Astrocyte of the hippocampus (primary cell): ENCODE measurements around the gene GATD1.

Experiments
- DNase-seq: peaks from one replicate; pipeline ENCODE4 v3.0.0; 2011; ENCODE audit warnings: low read depth, low spot score

GATD1 gene

DNA sequence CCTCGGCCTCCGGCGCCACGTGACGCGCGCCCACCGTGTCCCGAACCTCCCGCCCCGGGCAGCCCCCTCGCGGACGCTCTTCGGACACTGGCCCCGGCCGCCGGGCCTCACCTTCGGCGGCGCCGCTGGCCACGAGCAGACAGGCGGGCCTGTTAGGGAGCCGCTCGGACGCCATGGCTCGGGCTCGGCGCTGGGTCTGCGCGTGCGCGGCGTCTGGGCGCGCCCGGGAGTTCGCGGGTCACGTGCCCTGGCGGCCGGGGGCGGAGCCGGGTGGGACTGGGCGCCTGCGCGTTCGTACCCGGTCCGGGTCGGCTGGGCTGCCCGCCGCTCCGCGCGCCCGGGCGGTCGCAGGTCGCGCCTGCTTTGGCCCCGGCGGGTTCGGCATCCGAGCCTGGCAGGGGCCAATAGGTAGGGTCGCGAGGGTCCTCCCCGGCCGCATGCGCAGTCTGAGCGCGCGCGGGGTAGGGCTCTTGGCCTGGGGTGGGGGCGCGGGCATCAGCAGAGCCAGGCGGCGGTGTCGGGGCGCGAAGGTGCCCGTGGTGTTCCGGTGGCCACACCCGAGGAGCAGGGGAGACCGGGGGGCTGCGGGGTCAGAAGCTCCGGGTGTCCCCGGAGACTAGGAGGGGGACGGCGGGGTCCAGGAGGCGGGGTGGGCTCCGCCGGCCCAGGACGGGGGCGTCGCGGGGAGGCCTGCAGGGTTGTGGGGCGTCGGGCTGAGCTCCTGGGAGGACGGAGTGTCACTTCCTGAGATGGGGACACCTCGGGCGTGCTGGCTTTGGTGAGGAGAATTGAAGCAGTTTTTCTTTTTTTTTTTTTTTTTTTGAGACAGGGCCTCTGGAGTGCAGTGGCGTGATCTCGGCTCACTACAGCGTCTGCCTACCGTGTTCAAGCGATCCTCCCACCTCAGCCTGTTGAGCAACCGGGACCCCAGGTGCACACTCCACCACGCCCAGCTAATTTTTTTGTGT, at the start of gene GATD1:
Gene GATD1, minus strand, starts transcription at position 200 of the 968 bp plus-strand sequence. Its CDS starts 25 bp downstream, at position 175.
- peak; percentile 97 for DNase-seq

GRCh38 chr11:826836-827145, 49.5 kb upstream of the GATD1 start:
- DNase-seq = no peak

DNA sequence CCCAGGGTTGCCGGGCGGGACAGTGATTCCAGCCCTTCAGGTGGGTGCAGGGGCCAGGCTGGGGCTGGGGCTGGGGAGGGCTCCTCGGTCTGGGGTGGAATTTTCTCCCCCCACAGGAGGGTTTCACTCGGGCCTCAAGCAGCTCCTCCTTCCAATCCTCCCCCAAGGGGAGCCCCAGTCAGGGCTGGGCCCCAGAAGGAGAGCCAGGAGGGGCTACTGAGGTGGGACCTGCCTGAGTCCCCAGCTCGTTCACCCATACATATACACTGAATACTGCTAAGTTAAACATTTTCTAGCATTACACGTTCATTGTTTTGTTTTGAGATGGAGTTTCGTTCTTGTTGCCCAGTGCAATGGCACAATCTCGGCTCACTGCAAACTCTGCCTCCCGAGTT, 48.9 kb upstream of the GATD1 start:
- no peak for DNase-seq

DNA sequence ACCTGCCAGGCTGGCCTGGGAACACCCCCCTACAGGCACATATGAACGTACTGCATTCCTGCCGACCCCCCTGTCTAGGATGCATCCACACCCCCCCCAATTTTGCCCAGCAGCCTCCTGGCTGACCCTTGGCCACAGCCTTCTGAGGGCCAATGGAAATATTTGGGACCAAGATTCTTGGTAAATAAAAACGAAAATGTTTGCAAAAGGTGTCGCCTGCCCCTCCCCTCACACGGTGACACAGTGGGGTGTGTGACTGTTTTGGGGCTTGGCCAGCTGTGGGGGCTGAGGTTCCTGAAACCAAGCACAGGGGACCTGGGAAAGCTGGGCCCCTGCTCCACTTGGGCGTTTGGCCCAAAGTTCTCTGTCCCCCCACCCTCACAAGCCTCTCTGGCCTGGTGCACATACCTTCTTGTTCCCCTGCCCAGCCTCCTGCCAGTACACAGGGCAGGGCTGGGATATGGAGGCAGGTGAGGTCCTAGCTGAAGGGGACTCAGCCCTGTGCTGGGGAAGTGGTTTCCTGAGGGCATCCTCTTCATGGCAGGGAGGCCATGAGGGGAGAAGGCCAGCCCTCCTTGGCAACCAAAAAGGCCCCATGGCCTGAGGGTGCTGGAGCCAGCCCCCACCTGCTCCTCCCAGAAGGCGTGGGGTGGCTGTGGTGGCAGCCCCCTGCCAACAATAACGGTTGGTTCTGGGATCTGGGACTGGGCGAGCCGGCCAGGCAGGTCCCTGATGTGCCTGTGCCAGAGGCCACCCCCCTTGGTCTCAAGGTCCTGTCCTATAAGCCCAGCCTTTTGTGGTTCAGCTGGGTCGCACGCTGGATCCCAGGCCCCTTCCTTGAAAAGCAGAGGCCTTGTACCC, 48.3 kb upstream of the GATD1 start:
- no peak for DNase-seq

GRCh38 chr11:824942-825341, 47.7 kb upstream of the GATD1 start:
- no peak for DNase-seq

GRCh38 chr11:824292-824880, 47.1 kb upstream of the GATD1 start:
- no peak for DNase-seq

GRCh38 chr11:823441-824291, 46.4 kb upstream of the GATD1 start:
- no peak for DNase-seq

DNA sequence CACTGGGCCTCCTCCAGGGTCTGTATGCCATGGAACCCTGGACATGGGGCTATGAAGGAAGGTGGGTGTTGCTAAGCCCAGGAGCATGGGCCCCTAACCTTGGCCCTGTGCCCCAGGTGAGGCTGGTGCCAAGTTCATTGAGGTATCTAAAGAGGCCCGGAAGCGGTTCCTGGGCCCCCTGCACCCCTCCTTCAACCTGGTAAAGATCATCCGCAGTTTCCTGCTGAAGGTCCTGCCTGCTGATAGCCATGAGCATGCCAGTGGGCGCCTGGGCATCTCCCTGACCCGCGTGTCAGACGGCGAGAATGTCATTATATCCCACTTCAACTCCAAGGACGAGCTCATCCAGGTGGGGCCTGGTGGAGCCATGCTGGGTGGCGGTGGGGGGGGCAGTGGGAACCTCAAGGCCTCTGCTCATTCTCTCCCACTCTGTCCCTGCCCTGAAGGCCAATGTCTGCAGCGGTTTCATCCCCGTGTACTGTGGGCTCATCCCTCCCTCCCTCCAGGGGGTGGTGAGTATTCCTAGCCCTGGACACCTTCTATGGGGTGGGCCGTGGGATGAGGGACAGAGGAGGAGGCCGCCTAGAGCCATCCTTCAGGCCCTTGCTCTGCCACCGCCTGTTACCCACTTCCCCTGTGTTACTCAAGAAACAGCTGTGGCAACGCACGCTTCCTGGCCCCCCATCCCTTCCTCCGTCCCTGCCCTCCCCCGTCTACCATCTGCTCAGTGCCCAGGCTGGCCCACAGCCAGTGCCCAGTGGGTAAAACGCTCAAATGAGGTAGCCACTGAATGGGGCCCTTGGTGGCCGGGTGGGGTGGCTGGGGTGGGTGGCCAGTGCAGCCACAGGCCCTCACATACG, 44.5 kb upstream of the GATD1 start:
- no peak for DNase-seq

GRCh38 chr11:820655-821511, 43.6 kb upstream of the GATD1 start:
- DNase-seq = peak; percentile 82

- peak; percentile 80 for DNase-seq
Observed at GRCh38 chr11:819943-820649, 42.8 kb upstream of the GATD1 start.

- DNase-seq = peak; percentile 95
Observed at GRCh38 chr11:819129-819931, 42.0 kb upstream of the GATD1 start.

GRCh38 chr11:818396-819128, 41.3 kb upstream of the GATD1 start, which contains the start of gene PNPLA2:
PNPLA2 (plus strand) TSS chr11:818914; CDS start chr11:819719, 805 bp downstream.
- DNase-seq = no peak

GRCh38 chr11:816433-816779, 39.1 kb upstream of the GATD1 start:
- no peak for DNase-seq

DNA sequence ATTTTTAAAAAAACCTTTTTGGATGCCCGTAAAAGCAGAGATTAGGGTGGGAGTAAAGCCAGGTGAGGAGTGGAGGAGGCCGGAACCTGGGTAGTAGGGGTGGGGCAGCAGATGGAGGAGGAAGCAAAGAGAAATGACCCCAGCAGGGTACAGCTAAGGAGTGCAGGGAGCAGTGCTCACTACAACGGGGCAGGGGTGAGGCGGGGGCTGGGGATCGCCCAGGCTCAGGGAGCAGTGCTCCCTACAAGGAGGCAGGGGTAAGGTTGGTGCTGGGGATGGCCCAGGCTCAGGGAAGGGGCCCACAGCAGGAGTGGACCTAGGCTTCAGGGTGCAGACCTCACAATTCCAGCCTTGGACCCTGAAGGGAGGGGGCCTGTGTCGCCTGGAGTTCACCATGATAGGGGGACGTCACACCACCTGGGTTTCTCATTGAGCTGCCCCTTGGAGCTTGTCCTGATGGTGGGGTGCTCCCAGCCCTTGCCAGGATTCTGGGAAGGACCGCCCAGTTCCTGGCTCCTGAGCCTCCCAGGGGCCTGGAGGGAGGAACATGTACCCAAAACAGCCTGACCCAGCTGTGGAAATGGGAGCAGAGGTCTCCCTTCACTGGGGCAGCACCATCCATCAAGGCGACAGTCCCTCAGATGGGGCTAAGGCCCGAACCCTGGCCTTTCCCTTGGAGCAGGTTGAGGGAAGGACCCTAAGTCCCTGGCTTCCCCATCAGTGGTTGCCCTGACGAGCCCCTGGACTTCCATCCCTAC, 38.6 kb upstream of the GATD1 start:
- no peak for DNase-seq

DNA sequence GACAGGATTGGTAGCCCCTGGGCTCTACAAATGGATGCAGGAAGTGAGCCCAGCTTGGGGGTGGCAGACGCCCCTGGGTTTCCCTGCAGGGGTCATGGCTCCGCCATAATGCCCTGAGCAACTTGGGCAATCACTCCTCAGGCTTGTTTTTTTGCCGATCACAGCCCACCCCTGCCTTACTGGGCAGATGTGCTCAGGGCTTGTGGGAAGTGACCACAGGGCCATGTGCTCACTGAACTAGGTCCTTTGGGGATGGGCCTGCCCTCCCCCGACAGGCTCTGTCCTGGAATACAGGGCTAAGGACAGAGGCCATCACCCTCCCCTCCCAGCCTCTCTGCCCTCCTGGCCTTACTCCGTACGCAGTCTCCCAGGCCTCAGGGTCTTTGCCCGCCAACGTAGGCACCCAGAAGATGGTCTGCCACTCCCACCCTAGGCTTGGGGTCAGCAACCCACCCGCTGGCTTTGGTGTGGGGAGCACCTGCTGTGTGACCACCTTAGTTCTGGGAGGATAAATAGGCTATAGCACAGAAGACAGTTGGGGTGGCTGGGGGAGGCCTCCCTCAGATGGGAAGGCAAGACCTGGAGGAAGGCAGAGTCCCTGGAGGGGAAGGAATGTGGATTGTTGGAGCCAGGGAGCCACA, 36.3 kb upstream of the GATD1 start:
- no peak for DNase-seq

DNA sequence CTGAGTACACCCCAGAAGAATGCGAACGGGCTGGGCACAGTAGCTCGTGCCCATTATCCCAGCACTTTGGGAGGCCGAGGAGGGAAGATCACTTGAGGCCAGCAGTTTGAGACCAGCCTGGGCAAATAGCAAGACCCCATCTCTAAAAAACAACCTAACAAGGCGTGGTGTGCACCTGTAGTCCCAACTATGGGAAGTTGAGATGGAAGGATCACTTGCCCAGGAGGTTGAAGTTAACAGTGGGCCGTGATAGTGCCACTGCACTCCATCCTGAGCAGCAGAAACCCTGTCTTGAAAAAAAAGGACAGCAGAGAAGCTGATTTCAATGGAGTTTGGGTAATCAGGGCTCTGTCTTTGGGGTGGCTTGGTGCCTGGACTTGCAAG, 35.8 kb upstream of the GATD1 start:
- no peak for DNase-seq
